EL (cell line): ENCODE measurements around the gene PDE1A.

Source experiments
- DNase-seq: peaks from one replicate; pipeline ENCODE4 v3.0.0-alpha.2; 2016

PDE1A gene

DNA sequence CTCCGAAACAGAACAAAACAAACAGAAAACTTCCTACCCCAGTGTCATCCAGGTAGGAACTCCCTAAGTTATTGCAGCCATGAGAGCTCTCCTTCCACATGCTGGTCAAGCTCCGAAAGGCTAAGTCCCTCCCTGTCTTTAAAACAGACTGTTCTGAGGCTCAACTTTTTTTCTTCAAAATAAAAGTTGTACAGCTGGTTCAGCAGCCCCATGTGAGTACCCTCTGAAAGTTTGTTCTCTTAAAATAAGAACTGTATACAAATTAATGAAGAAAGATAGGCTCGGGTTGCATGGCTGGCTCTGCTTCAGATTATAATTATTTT lies at the start of gene PDE1A:
Gene PDE1A, minus strand, starts transcription at position 119 of the 323 bp plus-strand sequence.
- no peak for DNase-seq

DNA sequence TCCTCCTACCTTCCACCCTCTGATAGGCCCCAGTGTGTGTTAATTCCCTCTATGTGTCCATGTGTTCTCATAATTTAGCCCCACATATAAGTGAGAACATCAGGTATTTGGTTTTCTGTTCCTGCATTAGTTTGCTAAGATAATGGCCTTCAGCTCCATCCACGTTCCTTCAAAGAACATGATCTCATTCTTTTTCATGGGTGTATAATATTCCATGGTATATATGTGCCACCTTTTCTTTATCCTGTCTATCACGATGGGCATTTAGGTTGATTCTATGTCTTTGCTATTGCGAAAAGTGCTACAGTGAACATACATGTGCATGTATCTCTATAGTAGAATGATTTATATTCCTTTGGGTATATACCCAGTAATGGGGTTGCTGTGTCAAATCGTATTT lies 46.8 kb upstream of the PDE1A start:
- no peak for DNase-seq

DNA sequence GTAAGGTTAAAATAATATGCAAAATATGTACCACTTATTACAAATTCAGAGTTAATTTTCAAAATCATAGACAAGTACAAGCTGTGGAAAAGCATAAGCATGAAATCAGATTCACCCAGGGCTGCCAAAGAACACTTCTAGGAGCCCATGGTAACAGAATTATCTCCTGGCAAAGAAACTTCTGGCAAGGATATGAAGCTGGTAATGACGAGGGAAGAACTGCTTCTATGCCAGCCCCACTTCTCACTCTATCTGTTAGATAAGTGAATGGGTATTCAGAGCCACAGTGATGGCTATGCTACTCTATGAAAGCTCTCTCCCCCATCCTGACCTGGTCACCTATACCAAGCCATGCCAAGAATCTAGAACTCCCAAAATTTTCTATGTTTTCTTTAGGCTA lies 36.9 kb upstream of the PDE1A start:
- no peak for DNase-seq

DNA sequence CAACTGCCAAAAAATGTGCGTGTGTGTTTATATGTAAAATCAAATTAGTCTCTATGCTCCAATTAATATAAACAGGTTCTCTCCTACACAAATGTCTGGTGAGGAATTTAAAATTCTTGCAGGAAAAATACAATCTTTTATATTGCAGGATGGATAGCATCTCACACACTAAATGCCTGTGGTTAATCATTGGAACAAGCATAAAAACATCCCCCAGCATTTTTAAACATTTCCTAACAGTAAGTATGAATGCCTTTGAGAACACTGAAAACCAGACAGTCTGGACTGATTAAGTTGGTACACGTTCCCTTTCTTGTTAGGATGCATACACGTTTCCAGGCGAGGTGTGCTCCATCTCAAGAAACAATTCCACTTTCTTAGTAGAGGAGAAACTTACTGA lies 29.9 kb upstream of the PDE1A start:
- DNase-seq, result peak; percentile 13

DNA sequence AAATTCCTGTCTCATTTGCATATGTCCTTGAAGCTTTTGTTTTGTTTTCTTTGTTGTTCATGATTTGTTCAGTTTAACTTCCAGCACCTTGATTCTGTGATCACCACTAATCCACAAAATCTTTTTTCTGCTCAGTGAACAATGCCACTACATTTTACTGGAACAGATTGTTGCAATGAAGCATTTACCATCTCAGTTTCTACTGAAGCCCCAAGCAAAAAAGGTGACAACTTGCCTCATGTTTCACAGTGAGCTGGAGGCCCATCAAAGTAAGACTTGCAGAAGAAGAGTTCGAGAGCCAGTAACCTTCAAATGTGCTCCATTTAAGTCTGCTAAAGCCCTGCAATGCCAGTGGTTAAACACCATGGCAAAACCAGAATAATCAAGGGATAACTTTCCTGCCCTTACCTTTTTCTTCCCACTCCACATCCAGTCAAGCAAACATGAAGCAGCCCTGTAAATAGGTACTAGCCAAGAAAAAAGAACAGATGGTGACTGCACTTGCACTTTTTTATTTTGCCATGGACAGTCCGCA lies 25.7 kb upstream of the PDE1A start:
- no peak for DNase-seq

DNA sequence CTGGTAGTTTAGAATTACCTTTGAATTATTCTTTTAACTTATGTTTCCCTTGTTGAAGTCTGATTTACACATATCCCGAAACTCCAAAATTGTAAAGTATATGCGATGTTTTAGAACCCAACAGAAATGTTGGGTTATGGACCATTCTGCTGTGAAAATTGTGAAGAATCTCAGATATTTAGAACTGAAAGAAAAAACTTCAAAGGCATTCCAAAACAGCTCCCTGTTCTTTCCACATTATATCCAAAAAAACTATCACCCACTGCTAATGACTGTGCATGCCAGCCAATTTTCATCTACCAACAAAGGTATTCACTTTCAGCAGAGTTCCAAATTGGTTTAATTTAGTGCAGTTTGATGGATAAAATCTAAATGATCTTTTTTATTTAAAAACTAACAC lies 21.5 kb upstream of the PDE1A start:
- no peak for DNase-seq

DNA sequence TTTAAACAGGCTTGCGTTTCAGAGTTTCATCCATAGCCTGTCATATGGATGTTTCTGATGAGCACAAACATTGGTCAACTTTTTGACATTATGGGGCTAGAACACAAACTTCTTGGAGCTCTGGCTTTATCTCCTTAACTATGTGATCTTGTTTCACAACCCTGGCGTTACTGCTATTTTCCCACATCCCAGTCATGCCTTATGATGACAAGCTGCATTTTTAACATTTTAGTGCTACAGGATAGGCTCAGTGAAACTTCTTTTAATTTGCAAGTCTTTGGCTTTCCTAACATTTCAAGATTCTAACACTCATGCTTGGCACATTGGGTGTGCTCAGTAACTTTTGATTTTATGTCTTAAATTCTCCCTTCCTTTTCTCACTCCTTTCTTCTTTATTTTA lies 21.0 kb upstream of the PDE1A start:
- peak; percentile 71 for DNase-seq

DNA sequence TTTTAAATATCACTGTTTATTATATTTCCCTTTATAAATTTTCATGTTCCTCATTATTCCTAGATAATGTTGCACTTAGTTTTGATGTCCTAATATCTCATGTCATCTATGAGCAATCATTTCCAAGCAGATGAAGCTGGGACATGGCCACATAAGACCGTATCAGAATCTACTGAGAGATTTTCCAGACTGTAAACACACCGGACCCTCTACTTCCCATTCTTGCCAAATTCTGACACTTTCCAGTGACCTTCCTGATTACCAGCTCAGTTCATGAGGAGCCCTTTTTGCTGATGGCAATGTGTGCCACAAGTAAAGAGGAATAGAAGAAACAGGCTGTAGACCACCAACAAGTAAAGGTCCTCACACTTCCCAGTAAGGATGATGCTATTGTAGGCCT lies 20.3 kb upstream of the PDE1A start:
- no peak for DNase-seq

DNA sequence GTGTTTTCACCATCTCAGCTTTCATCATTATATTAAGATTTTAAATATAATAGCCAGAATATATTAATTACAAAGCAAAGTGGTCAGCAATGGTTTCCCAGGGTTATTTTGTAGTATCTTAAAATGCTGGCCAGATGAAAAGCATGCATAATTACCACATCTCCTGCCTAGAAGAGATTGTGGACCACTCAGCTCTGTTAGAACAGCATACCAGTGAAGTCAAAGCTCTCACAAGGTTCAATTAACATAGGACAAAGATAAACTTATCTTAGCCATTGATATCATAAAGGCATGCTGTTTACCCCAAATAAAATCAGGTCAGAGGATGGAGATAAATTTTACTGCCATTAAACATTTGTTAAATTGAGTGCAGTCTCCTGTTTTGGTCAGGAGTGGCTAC lies 19.3 kb upstream of the PDE1A start:
- no peak for DNase-seq

DNA sequence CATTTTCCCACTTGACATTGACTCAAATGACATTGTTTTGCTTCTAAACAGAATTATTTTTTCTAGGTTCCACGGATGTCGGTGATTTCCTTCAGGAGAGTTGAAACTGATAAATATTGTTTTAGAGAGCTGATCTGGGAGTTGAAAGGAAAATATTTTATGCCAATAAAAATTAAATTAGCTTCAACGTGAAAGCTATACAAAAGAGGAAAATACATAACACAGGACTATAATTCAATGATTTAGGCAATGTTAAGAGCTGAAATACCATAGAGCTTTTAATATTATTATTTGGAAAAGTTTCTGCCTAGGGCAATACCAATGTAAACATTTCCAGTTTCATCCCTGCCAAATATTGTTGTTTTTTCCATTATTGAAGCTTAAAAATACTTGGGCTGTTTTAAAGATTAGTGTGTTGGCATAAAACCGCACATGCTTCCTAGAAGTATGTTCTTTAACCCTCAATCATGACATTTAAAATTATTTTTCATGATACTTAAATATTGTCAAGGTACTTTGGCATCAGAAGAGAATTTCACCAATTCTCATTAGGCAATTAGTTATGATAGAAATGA lies 18.6 kb upstream of the PDE1A start:
- DNase-seq, result peak; percentile 55

DNA sequence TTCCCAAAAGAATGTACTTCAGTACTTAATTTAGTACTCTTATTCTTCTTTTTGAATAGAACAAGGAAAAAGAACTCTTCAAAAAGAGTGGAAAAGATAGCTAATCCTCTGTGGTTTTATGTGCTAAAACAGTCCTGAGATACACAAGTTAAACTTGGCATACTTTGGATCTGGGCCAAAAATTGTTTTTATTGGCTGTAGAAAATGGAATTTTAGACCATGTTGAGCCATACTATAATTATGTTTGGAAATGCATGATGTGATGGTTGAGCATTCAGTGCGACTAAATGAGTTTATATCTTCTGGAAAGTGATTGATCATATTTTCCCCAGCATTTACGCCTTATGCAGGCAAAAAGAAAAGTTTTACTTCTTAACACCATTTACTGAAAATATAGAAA lies 18.0 kb upstream of the PDE1A start:
- DNase-seq, result peak; percentile 37

DNA sequence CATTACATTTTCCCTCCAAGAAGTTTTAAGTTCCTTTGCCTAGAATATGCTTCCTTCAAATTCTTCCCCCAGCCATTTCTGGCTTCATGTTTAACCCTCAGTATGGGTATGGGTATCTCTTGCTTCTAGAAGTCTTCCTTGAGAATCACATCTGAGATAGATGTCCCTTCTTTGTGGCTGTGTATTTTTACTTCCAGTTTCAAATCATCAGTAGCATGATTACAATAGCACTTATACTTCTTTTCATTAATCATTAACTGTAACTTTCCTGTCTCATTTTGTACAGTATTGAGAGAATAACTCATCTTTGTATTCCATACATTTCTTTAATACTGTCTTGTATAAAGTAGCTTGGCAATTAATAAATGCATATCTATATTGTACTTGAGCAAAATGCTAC lies 17.3 kb upstream of the PDE1A start:
- DNase-seq, result no peak

DNA sequence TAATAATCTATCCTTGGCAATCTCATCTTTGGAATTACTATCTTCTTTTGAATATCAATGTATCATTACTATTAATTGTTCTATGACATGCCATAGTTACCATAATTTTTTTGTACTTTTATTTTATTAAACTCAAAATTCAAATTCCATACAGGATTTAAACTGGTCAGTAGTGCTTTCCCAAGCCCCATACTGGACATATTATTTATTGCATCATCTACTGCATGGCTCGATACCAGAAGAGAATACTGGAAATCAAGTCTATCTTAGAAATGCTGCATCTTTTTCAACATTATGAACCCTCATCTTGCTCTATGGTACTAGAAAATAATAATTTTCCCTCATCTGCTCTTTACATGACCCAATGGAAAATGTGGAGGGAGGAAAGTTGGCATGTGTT lies 9.4 kb upstream of the PDE1A start:
- no peak for DNase-seq

DNA sequence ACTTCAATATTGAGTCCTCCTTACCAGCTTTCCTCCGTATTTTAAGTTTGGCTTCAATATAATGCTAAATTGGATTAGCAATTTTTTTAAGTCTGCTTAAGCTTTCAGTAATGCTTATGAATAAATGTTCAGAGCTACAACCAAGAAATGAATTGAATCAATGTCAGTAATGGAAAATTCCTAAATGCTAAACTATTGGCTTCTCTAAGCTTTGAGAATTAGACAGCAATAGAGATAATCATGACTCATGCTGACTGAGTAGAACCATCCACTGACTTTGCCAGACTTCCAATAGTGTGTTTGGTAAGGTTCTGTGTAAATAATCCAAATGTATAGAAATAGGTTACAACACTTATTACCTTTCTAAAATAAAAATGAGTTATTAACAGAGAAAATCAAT lies 8.9 kb upstream of the PDE1A start:
- peak; percentile 20 for DNase-seq

DNA sequence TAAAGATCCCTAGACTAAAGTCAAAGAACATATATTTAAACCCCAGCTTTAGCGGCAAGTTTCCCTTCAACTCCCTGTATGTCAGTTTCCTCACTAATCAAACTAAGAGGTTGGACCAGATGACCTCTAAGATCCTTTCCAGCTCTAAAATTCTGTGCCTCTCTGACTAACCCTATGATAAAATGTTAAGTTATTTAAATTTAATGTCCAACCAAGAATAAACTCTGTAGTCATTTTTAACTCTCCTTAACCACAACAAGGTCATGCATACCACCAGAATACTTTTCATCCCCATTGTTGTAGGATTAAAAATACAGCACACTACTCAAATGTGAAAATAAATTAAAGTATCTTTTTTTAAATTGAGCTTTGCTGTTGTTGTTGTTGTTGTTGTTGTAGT lies 5.2 kb upstream of the PDE1A start:
- DNase-seq, result no peak

DNA sequence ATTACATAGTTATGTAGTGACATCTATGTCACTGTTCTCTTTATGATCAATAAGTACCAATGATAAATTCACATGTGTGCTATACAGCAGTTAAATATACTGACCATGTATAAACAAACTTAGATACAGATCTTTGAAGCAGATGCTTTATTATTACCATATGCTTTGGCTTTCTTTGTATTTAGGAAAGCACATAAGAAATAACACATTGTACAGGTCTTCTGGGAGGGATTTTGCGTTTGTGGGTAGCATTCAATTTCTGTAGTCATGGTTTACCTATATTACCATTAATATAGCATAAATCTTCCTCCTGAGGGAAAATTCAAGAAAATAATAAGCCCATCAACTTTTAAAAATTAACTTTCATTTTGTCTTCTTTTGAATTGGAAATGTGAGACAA lies 1.6 kb upstream of the PDE1A start:
- DNase-seq, result no peak

DNA sequence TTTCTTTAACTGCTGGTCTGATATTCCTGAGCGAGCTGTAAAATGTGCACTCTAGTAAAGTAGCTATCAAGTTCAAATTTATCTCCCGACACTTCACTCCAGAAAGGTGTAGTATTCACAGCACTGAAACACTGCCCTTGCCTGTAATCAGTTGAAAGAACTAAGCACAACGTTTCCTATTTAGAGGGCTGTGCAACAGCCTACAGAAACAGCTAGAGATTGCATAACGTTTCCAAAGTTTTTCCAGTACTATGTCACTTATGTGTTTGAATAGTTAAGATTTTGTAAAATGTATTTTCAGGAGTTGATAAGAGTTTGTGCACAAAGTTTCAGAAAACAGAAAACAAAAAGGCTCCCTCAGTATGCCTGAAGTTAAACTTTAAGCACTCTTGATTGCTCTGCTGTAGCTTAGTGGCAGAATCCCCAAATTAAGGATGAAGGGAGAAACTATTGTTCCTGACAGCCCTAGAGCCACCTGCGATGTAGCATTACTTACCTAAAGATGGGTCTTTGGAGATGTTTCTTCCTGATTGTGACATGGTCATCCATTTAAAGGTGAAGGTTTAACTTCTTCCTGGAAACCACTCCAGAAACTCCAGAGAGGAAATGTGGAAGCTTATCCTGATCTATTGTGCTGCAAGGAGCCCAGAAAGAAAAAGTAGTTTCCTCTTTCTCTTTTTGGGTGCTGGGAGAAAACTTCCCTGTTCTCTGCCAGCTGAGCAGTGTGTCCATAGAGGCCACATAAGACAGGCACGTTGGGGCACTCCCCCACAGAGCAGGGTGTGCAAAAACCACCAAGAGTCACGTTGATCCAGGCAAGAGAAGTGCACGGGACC lies 536 bp downstream of the PDE1A start:
- no peak for DNase-seq

DNA sequence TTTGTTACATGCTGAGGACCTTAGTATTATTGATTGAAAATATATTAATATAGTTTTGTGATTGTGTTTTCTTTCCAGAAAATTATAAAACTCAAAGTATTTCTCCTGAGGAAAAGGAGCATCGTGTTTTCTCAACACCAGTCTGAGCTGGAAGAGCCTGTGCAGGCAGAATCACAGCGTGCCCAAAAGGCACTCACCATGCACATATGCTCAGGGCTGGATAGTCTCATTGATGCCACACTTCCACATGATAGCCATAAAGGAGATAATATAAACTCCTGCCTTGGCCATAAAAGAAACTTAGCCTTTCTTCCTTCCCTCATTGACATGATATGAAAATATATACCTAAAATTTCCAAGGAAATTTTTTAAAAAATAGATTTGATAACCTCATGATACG lies 4.0 kb downstream of the PDE1A start:
- DNase-seq, result no peak

DNA sequence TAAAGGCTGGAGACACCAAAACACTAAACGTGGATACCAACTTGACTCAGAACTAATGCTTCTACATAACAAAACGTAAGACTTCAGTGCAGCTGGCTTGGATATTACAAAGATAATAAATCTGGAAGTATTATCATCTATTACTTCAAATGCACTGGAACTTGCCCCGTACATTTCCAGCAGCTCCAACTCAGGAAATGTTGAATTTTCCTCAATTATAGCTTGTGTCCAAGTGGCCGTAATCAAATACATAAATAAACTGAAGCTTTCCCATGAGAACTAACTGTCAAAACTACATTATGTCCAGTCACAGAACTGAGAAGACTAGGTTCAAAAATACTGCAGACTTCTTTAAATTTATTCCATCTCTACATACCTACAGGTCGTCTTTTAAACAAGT lies 6.2 kb downstream of the PDE1A start:
- DNase-seq, result no peak

DNA sequence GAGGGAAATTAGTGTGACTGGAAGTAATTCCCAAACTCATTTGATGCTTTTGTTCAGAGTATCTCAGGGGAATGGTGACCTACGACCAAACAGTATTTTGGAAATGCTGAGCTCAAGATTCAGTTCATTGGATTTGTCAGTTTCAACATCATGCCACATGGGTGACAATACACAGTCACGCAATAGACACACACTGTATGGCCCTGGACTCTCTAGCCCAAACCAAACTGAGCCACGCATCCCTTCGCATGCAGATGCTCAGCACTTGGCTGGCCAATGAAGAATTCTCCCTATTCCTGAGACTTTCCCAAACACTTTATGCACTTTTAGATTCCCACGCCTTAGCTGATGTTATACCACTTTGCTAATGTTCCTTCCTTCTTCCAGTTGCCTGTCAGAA lies 10.0 kb downstream of the PDE1A start:
- no peak for DNase-seq

DNA sequence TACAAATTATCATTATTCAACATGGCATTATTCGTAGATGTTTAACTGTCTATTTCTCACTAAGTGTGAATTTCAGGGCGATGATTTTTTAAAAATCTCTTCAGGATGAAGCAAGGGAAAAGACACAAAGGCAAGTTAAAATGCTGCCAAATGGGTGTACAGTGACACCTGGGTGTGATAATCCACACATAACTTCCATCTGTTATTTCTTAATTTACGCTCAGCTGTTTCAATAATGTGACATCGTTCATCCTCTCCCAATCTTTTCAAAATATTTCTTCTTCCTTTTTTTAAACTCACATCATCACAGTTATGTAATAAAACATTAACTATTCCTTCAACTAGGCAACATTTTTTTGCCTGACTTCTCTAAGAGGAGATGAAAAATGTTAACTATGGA lies 10.6 kb downstream of the PDE1A start:
- DNase-seq, result no peak

DNA sequence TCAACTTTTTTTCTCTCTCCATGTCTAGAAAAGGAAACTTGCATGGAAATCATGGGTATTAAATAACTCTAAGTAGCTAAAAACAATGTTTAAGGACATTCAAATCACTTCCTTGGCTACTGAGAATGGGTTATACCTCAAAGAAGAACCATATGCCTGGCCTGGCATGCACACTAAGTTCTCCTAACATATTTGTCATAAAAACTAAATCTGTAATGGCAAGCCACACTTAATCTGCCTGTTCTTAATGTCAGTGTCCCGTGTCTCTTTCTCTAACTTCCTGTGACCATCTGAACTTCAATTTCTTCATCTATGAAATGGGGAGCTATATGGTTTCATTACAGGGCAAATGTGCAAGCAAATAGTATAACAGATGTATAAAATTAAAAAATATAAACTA lies 11.1 kb downstream of the PDE1A start:
- DNase-seq, result no peak

DNA sequence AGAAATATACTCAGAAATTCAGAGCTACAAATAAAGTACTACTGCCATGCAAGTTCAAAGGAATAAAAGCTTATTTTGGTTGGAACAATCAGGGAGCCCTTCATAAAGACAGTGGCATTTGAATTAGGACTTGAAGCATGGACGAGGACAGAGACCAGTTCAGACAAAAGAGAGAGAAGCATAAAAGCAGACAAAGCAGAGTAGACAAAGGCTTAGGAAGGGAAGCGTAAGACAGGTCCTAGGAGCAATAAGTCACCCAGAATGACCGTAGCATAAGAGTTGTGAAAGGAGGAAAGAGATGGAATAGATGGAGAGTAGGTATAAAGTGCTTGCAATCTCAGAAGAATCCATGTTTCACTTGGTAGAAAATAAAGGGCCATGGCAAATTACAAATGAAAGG lies 14.0 kb downstream of the PDE1A start:
- no peak for DNase-seq

DNA sequence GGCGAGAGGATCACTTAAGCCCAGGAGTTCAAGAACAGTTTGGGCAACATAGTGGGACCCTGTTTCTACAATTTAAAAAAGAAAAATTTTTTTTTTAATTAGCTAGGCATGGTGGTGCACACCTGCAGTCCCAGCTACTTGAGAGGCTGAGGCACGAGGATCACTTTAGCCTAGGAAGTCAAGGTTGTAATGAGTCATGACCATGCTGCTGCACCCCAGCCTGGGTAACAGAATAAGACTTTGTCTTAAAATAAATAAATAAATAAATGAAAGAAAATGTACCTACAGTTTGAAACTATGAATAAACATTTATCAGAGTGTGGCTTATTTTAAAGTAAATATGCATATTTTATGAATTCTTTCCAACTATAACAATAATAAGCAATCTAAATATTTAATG lies 16.7 kb downstream of the PDE1A start:
- no peak for DNase-seq

DNA sequence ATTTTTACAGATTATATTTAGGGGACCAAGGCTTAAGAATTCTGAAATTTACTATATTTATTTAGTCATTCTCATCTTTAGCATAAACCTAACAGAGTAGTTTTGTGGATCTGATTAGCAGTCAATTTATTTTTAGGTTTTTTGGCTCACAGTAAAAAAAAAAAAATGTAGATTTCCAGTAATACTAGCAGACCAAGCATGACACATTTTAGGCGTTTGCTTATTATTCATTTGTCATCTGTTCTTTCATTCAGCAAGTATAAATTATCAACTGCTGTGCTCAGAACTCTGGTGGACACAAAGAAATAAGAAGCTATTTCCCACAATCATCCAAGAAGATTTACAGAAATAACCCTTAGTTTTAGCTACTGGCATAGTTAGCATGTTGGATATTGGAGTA lies 20.6 kb downstream of the PDE1A start:
- no peak for DNase-seq
